Uterus (tissue), 2 donors: Measurements from ENCODE around the gene BLTP3A.
"Not testable (repeated sequence)": the region's sequence is repeated elsewhere in the genome, so short reads cannot be mapped to it uniquely, and the experiment has no call there.

Experiments
- POLR2A ChIP-seq, 2 donors: fragments of 450-650 bp; IDR thresholded peaks; one replicate each; pipeline ENCODE4 v1.6.1; 2016; ENCODE audit warnings: antibody characterized with exemption in 2 of 2, mild to moderate bottlenecking in 1 of 2, moderate library complexity in 1 of 2
- TF ChIP-seq, protein P1 (sequence below), 4 experiments: fragments of 200-600 bp in 2 of 4; fragments of 450-650 bp in 2 of 4; sonication (generic) in 2 of 4; IDR thresholded peaks; one replicate each; pipeline ENCODE4 v1.5.1; 2016 to 2019; ENCODE audit warnings: antibody characterized with exemption in 4 of 4, mild to moderate bottlenecking in 2 of 4, moderate library complexity in 1 of 4

DNA sequence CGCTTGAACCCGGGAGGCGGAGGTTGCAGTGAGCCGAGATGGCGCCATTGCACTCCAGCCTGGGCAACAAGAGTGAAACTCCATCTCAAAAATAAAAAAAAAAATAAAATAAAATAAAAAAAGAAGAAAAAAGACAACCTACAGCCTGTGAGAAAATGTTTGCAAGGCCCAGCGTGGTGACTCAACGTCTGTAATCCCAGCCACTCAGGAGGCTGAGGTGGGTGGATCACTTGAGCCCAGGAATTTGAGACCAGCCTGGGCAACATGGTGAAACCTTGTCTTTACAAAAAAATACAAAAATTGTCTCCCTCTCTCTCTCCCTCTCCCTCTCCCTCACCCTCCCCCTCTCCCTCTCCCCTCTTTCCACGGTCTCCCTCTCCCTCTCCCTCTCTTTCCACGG lies 6.5 kb upstream of the BLTP3A start:
- TF ChIP-seq POLR2A (IDR thresholded peaks at IDR 0.05), result not testable (repeated sequence)
- TF ChIP-seq, protein P1, sequence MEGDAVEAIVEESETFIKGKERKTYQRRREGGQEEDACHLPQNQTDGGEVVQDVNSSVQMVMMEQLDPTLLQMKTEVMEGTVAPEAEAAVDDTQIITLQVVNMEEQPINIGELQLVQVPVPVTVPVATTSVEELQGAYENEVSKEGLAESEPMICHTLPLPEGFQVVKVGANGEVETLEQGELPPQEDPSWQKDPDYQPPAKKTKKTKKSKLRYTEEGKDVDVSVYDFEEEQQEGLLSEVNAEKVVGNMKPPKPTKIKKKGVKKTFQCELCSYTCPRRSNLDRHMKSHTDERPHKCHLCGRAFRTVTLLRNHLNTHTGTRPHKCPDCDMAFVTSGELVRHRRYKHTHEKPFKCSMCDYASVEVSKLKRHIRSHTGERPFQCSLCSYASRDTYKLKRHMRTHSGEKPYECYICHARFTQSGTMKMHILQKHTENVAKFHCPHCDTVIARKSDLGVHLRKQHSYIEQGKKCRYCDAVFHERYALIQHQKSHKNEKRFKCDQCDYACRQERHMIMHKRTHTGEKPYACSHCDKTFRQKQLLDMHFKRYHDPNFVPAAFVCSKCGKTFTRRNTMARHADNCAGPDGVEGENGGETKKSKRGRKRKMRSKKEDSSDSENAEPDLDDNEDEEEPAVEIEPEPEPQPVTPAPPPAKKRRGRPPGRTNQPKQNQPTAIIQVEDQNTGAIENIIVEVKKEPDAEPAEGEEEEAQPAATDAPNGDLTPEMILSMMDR (IDR thresholded peaks at IDR 0.05), result not testable (repeated sequence)
